K562 (cell line): Measurements from ENCODE around the gene CD9.

Experiments
- CREM ChIP-seq: IDR thresholded peaks from 2 replicates; pipeline ENCODE4 v1.6.1; 2014; ENCODE audit warnings: antibody characterized with exemption, low read depth
- EP300 ChIP-seq: IDR thresholded peaks from 2 replicates; pipeline ENCODE4 v1.6.1; 2012; ENCODE audit warnings: low read length, improper control_type of control experiment
- POLR2A ChIP-seq: fragments of 450-650 bp; conservative IDR thresholded peaks from 2 replicates; pipeline ENCODE4 v1.6.1; 2016
- POU5F1 ChIP-seq: fragments of 150-350 bp; IDR thresholded peaks from 2 replicates; pipeline ENCODE4 v1.6.1; 2014; ENCODE audit warnings: borderline replicate concordance, low read length, low read depth, mild to moderate bottlenecking; ENCODE audit not compliant: partially characterized antibody
- WHSC1 ChIP-seq: IDR thresholded peaks from one replicate; pipeline ENCODE4 v1.6.1; 2012; ENCODE audit warnings: low read length, control low read depth, inconsistent platforms
- ZNF274 ChIP-seq: IDR thresholded peaks from 2 replicates; pipeline ENCODE4 v1.6.1; 2011; ENCODE audit warnings: low read depth, mild to moderate bottlenecking, low read length, moderate library complexity, borderline replicate concordance
- TF ChIP-seq, protein P1 (sequence below): sonication (generic); formaldehyde crosslinking; IDR thresholded peaks from 2 replicates; pipeline ENCODE4 v1.8.0; 2023; ENCODE audit warnings: mild to moderate bottlenecking, missing genetic modification reagents

DNA sequence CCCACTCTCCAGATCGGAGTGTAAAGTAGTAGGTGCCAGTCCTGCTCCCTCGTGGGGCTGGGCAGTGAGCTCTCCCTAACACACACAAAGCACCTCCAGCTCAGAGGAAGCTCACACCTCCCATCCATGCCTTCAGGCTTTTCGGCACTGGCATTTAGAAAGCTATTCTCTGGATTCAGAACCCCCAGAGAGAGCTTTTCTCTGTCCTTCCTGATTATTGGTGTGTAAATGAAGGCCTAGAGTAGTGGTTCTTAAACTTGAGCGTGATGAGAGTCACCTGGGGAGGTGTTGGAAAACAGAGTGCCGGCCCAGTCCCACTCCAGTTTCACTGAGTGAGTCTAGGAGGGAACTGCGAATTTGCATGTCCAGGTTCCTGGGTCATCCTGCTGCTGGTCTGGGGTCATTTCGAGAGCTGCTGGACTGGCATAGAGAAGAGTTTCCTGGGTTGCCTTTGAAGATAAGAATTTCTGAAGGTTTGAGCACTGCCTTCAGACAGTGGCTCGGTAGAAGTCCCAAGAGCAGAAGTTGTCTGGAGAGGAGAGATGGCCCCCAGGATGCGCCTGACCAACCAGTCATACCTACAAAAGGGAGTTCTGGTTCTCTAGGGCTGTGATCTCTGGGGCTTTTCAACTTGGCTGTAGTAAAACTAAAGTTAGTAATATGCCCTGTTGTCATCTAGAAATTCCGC is 15.1 kb downstream of the CD9 start:
- TF ChIP-seq CREM (no peak), POU5F1 (no peak), ZNF274 (no peak), WHSC1 (no peak), POLR2A (no peak), EP300 (no peak)
- TF ChIP-seq, protein P1, sequence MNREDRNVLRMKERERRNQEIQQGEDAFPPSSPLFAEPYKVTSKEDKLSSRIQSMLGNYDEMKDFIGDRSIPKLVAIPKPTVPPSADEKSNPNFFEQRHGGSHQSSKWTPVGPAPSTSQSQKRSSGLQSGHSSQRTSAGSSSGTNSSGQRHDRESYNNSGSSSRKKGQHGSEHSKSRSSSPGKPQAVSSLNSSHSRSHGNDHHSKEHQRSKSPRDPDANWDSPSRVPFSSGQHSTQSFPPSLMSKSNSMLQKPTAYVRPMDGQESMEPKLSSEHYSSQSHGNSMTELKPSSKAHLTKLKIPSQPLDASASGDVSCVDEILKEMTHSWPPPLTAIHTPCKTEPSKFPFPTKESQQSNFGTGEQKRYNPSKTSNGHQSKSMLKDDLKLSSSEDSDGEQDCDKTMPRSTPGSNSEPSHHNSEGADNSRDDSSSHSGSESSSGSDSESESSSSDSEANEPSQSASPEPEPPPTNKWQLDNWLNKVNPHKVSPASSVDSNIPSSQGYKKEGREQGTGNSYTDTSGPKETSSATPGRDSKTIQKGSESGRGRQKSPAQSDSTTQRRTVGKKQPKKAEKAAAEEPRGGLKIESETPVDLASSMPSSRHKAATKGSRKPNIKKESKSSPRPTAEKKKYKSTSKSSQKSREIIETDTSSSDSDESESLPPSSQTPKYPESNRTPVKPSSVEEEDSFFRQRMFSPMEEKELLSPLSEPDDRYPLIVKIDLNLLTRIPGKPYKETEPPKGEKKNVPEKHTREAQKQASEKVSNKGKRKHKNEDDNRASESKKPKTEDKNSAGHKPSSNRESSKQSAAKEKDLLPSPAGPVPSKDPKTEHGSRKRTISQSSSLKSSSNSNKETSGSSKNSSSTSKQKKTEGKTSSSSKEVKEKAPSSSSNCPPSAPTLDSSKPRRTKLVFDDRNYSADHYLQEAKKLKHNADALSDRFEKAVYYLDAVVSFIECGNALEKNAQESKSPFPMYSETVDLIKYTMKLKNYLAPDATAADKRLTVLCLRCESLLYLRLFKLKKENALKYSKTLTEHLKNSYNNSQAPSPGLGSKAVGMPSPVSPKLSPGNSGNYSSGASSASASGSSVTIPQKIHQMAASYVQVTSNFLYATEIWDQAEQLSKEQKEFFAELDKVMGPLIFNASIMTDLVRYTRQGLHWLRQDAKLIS (CRISPR knock-in tag): no peak
